DOHH2 (cell line): ENCODE measurements around the gene TRIM16.

Experiments
- H3F3A ChIP-seq: fragments of 200-600 bp; sonication (generic), shearing (Covaris generic); 2 replicates; pipeline ENCODE4 v1.6.0; 2016; ENCODE audit warnings: antibody characterized with exemption, mild to moderate bottlenecking; ENCODE audit not compliant: control insufficient read depth, insufficient read depth
- H3K27ac ChIP-seq: fragments of 200-600 bp; sonication (generic); 2 replicates; pipeline ENCODE4 v1.5.1; 2014; ENCODE audit warnings: low read depth, mild to moderate bottlenecking, low read length, moderate library complexity
- H3K27me3 ChIP-seq: fragments of 200-600 bp; sonication (generic); 2 replicates; pipeline ENCODE4 v1.6.1; 2014; ENCODE audit warnings: mild to moderate bottlenecking, low read length, mixed read lengths; ENCODE audit not compliant: control insufficient read depth
- H3K36me3 ChIP-seq: fragments of 200-600 bp; sonication (generic); 2 replicates; pipeline ENCODE4 v1.6.1; 2014; ENCODE audit warnings: mild to moderate bottlenecking, low read length, moderate library complexity, mixed read lengths; ENCODE audit not compliant: control insufficient read depth
- H3K4me1 ChIP-seq: fragments of 200-600 bp; sonication (generic); 2 replicates; pipeline ENCODE4 v1.6.1; 2014; ENCODE audit warnings: mild to moderate bottlenecking, low read length, mixed read lengths; ENCODE audit not compliant: control insufficient read depth
- H3K4me2 ChIP-seq: fragments of 200-600 bp; sonication (generic); 2 replicates; pipeline ENCODE4 v1.6.0; 2014; ENCODE audit warnings: mild to moderate bottlenecking, low read length, moderate library complexity
- H3K4me3 ChIP-seq: fragments of 200-600 bp; sonication (generic); 2 replicates; pipeline ENCODE4 v1.5.1; 2014; ENCODE audit warnings: mild to moderate bottlenecking, low read length, mixed read lengths
- H3K79me2 ChIP-seq: fragments of 200-600 bp; sonication (generic); 2 replicates; pipeline ENCODE4 v1.6.1; 2014; ENCODE audit warnings: mild to moderate bottlenecking, low read length, mixed read lengths; ENCODE audit not compliant: control insufficient read depth
- H3K9me2 ChIP-seq: fragments of 200-600 bp; sonication (generic); replicated peaks from 2 replicates; pipeline ENCODE4 v1.6.1; 2014; ENCODE audit warnings: mild to moderate bottlenecking, low read length, mixed read lengths; ENCODE audit not compliant: control insufficient read depth
- H3K9me3 ChIP-seq: fragments of 200-600 bp; sonication (generic); 2 replicates; pipeline ENCODE4 v1.6.1; 2014; ENCODE audit warnings: antibody characterized with exemption, low read length, mixed read lengths; ENCODE audit not compliant: control insufficient read depth, insufficient read depth
- H4K20me1 ChIP-seq: fragments of 200-600 bp; sonication (generic); 2 replicates; pipeline ENCODE4 v1.6.0; 2014; ENCODE audit warnings: low read depth, mild to moderate bottlenecking, antibody characterized with exemption, low read length, moderate library complexity; ENCODE audit not compliant: control insufficient read depth, insufficient read depth
- EZH2phosphoT487 ChIP-seq: fragments of 200-600 bp; sonication (generic); IDR thresholded peaks from 2 replicates; pipeline ENCODE4 v1.6.1; 2017; ENCODE audit warnings: borderline replicate concordance, mild to moderate bottlenecking, antibody characterized with exemption, low read length, moderate library complexity, mixed read lengths
- TF ChIP-seq, protein P1 (sequence below): fragments of 200-600 bp; sonication (generic); IDR thresholded peaks from one replicate; pipeline ENCODE4 v1.5.1; 2014; ENCODE audit warnings: antibody characterized with exemption, mild to moderate bottlenecking, low read depth, low read length; ENCODE audit not compliant: poor library complexity, severe bottlenecking

The TRIM16 gene

DNA sequence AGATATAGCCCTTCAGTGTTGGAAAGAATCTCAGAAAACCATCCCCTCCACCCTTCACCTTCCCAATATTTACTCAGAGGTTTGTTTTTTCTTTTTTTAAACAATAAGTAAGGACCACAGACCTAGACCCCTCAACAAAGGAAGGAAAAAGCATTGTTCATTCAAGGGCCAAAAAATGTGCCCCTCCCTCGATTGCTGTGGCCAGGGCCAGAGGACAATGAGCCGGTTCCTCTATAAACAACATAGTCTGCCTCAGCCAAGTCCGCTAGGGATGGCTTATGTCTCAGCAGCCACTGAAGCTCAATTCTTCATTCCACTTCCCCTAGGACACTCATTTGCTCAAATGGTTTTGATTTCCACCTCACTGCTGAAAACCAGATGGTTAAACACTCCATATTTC, 24.0 kb downstream of the TRIM16 start:
- Histone ChIP-seq H3K79me2 (no peaks in the 10 kb centered on the region), H3K36me3 (peaks cover 3% of the 10 kb centered on the region; the same call in 1 of the 2 replicates), H3K4me1 (no peaks in the 10 kb centered on the region), H3K9me3 (no peaks in the 10 kb centered on the region), H3K9me2 (no peaks in the 10 kb centered on the region), H3K27me3 (no peaks in the 10 kb centered on the region), H3F3A (no peaks in the 10 kb centered on the region), H3K4me2 (no peak overlapping the region), H3K27ac (no peak overlapping the region), H3K4me3 (no peak overlapping the region), H4K20me1 (no peaks in the 10 kb centered on the region)
- TF ChIP-seq, protein P1, sequence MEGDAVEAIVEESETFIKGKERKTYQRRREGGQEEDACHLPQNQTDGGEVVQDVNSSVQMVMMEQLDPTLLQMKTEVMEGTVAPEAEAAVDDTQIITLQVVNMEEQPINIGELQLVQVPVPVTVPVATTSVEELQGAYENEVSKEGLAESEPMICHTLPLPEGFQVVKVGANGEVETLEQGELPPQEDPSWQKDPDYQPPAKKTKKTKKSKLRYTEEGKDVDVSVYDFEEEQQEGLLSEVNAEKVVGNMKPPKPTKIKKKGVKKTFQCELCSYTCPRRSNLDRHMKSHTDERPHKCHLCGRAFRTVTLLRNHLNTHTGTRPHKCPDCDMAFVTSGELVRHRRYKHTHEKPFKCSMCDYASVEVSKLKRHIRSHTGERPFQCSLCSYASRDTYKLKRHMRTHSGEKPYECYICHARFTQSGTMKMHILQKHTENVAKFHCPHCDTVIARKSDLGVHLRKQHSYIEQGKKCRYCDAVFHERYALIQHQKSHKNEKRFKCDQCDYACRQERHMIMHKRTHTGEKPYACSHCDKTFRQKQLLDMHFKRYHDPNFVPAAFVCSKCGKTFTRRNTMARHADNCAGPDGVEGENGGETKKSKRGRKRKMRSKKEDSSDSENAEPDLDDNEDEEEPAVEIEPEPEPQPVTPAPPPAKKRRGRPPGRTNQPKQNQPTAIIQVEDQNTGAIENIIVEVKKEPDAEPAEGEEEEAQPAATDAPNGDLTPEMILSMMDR = no peak
- no peak for TF ChIP-seq EZH2phosphoT487

DNA sequence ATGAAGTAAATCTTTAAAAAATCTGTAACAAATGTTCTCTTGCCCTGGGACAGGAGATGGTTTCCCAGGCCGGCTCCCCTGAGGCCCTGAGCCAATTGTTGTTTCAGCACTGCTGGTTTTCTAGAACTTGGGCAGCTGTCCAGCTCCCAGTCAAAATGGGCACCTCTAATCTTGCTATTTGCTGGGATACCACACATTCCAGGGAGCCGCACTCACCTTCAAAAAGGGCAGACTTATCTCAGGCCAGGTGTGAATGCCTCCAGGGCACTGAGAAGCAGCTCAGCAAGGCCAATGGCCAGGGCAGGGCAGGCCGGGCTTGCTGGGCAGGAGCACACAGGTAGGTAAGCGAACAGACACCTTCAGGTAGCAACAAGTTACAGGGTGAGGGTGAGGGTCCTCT, 24.4 kb downstream of the TRIM16 start:
- H3F3A ChIP-seq = no peaks in the 10 kb centered on the region
- no peak for TF ChIP-seq EZH2phosphoT487
- TF ChIP-seq, protein P1 = no peak
- no peaks in the 10 kb centered on the region for H3K9me2 ChIP-seq
- no peaks in the 10 kb centered on the region for H3K79me2 ChIP-seq
- no peaks in the 10 kb centered on the region for H4K20me1 ChIP-seq
- H3K36me3 ChIP-seq = peaks cover 3% of the 10 kb centered on the region; the same call in 1 of the 2 replicates
- H3K4me1 ChIP-seq = no peaks in the 10 kb centered on the region
- no peak overlapping the region for H3K4me2 ChIP-seq
- no peaks in the 10 kb centered on the region for H3K27me3 ChIP-seq
- no peaks in the 10 kb centered on the region for H3K9me3 ChIP-seq
- no peak overlapping the region for H3K27ac ChIP-seq
- no peak overlapping the region for H3K4me3 ChIP-seq

DNA sequence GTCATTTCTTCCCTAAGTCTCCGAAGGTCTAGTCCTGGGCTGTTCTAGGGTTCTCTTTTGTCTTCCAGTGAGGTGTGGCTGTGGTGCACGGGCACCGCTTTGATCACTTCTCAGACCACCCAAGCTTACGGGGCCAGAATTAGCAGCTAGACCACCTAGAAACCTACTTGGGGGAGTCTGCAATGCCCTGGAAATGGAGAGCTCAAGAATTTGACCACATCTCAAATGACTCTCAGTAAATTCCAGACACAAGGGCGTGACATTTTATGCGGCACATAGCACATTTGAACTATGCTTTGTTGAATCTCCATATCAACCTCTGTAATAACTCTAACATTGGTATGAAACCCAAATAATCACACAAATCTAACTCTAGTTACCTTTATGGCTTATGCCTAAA, 24.9 kb downstream of the TRIM16 start:
- no peaks in the 10 kb centered on the region for H3K27me3 ChIP-seq
- no peak overlapping the region for H3K4me2 ChIP-seq
- H3K36me3 ChIP-seq = peaks cover 3% of the 10 kb centered on the region; the same call in 1 of the 2 replicates
- H3K79me2 ChIP-seq = no peaks in the 10 kb centered on the region
- H3K27ac ChIP-seq = no peak overlapping the region
- H3K9me3 ChIP-seq = no peaks in the 10 kb centered on the region
- no peaks in the 10 kb centered on the region for H3F3A ChIP-seq
- TF ChIP-seq, protein P1 = no peak
- TF ChIP-seq EZH2phosphoT487 = no peak
- no peaks in the 10 kb centered on the region for H3K4me1 ChIP-seq
- no peaks in the 10 kb centered on the region for H4K20me1 ChIP-seq
- no peak overlapping the region for H3K4me3 ChIP-seq
- H3K9me2 ChIP-seq = no peaks in the 10 kb centered on the region

DNA sequence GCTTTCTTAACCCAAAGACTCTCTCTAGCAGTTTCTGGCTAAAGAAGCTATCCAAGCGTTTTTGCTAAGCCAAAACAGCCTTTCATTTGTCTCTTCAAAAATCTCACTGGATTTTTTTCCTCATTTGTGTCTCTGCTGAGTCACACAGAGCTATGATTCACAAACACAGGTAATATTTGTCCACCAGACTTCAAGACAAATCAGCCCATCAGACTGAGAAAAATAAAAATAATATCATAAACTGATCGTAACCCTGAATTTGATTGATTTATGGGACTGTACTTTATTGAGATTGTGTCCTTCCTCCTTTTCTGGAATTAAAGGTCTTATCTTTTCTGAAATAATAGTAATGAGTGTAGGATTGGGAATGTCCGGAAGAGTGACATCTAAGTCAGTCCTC, 25.8 kb downstream of the TRIM16 start:
- Histone ChIP-seq H3K4me2 (no peak overlapping the region), H3K4me1 (no peaks in the 10 kb centered on the region), H3K79me2 (no peaks in the 10 kb centered on the region), H3K9me2 (no peaks in the 10 kb centered on the region), H3K9me3 (no peaks in the 10 kb centered on the region), H3K36me3 (no peaks in the 10 kb centered on the region), H4K20me1 (no peaks in the 10 kb centered on the region), H3K27ac (no peak overlapping the region), H3F3A (no peaks in the 10 kb centered on the region), H3K4me3 (no peak overlapping the region), H3K27me3 (no peaks in the 10 kb centered on the region)
- TF ChIP-seq EZH2phosphoT487 = no peak
- TF ChIP-seq, protein P1 = no peak
